NCI-H146 (cell line): ENCODE data around the gene NCOA5.
A peak's percentile ranks its signal among the peaks of the same experiment; 100 is the strongest.

Source experiments
- DNase-seq: peaks from one replicate; lab custom pipeline; 2025; lab: John Stamatoyannopoulos, UW

NCOA5 gene

DNA sequence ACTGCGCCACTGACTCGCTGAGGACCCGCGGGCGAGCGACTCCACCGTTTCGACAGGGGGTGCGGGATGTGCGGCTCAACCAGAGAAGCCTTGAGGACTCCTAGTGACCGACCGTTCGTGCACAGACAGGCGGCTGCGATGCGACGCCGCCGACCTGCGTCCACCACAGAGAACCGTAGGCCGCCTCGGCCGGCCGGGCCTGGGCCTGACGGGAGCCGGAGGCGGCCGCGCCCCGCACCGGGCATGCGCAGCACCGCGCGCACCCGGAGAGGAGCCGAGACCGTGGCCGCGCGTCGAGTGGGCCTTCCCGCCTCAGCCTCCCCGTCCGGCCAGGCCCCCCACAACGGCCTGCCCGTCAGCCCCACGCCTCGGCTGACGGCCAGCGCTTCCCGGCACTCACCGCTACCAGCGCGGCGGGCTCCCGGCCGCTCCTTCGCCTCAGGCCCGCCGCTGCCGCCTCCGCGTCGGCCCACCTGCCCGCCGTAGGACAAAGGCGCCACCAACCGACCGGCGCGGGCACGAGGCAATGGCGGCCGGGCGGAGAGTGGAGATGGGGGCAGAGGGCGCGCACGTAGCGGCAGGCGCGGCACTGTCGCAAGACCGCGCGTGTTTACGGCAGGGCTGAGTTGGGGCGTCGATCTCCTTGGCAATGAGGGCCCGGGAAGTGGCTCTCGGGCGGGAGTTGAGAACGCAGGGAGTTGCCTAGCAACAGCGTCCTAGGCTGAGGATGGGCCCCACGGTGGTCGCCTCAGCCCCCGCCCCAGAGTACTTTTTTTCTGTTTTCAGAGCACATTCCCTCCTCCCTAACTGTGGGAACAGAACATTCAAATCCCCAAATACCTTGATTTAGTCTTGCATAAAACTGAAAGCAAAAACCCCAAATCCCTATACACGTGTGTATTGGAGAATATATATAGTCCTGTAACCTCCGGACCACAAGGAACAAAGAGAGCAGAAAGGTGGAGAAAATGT, at the start of gene NCOA5:
Gene NCOA5, minus strand, starts transcription at position 546 of the 972 bp plus-strand sequence. CDS start 10,538 bp downstream, outside the sequence.
- peak; percentile 98 for DNase-seq

DNA sequence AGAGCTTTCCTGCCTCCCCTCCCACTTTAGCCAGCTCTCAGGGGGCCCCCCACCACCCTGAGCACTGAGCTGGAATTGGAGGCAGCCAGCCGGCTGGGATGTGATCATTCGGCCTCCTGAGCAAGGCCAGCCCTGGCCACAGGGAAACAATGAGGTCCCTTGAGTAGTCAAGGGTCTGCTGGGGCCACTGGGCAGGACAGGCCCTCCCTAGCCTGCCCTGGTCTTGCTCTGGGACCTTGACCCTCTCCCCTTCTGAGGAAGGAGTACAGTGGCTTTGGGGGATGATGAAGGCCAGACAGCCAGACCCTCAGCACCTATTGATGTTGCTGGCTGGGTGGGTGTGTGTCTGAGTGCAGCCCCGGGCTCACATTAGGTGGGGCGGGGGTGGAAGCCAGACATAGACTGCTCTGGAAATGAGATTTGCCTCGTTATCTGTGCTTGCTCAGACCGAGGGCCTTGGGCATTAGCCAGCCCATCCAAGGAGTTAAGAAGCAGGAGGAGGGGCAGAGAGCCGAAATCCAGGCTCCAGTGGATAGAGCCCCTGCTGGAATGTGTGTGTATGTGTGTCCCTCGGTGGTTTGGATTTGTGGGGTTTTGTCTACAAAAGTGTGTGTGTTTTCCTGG, 49.6 kb upstream of the NCOA5 start:
- no peak for DNase-seq

DNA sequence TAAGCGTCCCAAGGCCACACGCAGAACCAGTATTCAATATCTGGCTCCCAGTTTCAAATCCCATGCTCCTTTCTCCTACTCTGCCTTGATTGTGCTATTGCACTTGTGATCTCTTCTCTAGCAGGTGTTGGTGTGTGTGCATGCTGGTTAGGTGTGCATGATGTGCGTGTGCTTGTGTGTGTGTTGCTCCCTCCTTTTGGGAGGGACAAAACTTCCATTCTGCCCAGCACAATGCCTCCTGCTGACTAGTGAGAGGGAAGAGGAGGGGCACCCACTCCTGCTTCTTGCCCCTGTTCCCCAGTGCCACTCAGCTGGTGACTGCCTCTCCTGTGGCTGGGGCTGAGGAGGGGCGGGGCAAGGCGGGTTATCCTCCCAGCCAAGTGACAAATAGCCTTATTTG, 48.1 kb upstream of the NCOA5 start:
- DNase-seq, result no peak

DNA sequence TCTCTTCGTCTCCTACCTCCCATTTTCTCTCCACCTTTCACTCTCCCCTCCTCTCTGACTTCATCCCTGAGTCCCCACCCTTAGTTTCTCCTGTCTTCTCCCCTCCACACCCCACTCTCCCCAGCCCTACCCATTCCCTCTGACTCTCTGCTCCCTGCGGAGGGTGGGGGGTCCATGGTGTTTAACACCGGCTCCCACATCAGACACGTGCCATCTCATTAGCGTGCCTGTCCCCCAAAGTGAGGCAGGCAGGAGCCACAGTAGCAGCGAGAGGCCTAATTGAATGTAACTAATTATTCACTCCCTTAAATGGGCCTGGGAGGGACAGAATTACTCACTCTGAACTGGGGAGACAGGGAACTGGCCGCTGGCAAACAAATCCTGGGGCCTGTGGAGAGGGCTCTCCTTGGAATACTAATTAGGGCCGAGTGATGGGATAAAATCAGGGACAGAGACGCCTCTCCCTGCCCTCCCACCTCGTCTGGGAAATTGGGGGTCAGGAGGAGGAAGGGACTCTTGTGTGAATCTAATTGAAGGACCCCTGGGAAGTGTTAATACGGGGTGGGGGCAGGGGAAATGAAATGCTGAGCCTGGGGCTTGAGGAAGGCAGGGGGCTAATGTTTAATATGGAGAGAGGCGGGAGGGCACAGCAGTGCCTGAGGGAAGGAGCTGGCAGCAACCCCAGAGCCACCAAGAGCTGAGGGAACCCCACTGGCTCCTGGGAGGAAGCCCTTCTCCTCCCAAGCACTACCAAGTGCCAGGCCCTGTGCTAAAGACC, 46.3 kb upstream of the NCOA5 start:
- DNase-seq, result peak; percentile 46

DNA sequence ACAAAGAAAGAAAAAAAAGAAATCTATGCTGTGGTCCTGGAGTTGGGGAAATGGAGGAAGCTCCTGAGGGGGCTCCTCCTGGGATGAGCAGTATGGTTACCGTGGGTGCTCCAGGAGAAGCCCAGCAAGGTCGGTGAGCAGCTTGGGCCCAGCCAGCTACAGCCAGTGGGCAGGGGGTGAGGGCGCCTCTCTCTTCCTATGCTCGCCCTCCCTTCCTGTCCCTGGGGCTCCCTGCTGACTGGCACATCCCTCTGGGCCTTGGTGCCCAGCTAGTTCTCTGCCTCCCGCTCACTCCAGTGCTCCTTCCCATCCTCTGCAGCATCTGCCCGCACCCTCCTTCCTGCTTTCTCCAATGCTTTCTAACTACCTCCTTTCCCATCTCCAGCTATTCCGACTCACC, 45.0 kb upstream of the NCOA5 start:
- DNase-seq, result no peak

DNA sequence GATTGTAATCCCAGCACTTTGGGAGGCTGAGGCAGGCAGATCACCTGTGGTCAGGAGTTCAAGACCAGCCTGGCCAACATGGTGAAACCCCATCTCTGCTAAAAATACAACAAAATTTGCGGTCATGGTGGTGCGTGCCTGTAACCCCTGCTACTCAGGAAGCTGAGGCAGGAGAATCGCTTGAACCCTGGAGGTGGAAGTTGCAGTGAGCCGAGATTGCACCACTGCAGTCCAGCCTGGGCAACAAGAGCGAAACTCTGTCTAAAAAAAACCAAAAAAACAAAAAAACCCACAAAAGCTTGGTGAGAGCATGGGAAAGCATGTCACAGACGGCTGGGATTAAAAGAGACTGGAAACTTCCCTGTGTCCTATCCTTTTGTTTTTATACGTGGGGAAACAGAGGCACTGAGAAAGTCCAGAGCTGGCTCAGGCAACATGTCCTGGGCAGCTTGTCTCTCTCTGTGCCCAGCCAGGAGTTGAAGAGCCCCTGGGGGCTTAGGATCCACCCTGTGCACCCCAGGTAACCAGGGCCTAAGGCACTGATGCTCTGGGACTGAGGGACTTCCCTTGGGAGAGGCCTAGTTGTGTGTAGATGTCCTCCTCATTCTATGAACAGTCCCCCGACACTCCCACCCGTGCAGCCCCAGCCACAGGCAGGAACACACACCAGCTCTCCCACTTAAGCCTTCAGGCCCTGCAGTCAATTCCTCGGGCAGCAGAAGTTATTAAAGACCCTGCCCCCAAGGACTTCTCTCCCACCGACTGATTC, 44.3 kb upstream of the NCOA5 start:
- no peak for DNase-seq

DNA sequence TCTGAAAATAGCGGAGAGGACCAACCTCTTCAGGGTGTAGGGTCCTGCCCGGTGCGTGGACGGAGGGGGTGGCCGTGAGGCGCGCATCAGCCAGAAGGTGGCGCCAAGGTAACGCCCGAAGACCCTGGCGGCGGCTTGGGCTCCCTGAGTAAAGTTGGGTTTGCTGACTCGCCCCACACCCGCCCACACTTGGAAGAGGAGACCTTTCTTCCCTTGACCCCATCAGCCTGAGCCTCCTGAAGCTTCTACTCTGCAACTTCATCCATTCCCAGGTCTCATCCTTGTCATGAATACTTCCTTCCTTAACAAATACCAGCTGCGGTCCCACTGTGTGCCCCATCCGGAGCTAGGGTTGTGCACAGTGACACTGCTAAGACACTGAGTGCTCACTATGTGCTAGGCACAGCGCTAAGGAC, 43.0 kb upstream of the NCOA5 start:
- peak; percentile 72 for DNase-seq

DNA sequence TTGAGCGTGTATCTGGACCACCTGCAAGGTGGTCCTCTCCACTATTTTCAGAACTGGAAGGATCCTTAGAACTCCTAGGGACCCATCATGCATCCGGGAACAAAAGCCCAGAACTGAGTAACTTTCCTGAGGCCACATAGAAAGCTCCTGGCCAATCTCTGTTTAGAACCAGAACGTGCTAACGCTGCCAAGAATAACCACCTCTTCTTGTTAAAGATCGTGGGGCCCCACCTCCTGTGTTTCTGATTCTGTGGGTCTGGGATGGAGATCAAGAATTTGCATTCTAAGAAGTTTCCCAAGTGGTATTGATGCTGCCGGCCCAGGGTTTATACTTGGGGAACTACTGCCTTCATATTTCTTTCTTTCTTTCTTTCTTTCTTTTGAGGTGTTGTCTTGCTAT, 41.6 kb upstream of the NCOA5 start:
- no peak for DNase-seq

DNA sequence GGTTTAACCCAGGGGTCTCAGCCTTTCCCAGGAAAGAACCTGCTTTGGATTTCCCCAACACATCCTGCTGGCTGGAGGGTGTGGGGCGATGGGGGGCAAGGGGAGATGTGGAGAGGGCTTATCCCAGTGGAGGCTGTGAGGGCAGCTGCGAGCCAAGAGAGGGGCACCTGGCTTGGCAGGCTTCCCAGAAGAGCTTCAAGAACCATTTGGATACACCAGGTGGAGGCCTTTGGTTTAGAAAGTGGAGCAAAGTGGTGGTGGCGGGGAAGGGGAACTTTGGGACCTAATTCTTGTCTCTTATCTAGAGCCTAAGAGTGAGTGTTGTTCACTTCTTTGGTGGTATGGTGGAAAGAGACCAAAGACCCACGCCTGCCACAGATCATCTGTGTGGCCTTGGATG, 40.8 kb upstream of the NCOA5 start:
- DNase-seq, result peak; percentile 47

DNA sequence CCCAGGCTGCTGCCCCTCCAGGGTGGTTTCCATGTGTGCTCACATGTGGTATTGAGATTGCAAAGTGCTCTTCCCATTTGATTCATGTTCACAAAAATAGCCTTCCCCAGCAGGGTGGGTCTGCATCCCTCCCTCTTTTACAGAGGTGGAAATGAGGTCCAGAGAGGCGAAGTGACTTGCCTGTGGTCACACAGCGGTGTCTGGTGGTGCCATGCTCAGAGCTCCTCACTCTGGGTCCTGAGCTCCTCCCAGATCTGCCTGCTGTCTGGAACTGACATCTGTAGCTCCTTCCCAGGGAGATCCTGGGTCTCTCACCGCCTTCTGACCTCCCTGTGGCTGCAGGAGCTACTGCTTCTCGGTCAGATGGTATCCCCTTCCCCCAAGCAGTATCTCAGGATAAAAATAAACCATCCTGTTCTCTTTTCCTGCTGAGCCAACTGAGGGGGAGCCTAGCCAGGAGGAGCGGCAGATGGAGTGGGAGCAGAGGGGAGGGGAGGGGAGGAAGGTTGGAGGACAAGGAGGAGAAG, 40.3 kb upstream of the NCOA5 start:
- no peak for DNase-seq

DNA sequence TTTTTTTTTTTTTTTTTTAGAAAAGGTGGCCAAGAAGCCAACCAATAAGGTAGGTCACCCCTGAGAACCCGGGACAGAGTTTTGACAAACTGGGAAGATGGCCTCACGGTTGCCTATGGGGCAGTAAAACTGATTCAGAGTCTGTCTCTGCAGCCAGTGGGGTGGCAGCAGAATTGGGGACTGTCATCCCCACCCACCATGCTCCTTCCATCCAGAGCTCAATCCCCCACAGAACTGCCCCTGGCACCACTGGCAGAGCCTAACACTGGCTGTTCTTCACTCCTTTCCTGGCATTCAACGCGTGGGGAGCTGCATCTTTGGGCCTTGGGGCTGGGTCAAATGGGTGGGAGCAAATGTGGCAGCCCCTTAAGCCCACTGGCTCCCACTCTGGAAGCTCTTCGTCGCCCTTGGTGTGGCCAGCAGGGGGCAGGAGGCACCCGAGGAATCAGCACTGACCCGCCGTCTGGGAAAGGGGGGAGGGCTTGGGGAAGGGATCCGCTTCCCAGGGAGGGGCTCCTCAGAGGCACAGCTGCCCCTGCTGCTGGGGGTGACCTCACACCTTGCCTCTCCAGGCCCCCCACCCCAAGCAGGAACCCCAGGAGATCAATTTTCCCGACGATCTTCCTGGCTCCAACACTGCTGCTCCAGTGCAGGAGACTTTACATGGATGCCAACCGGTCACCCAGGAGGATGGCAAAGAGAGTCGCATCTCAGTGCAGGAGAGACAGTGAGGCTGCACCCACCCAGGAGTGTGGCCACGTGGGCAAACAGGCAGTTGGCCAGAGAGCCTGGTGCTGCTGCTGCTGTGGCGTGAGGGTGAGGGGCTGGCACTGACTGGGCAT, 38.8 kb upstream of the NCOA5 start:
- peak; percentile 48 for DNase-seq

DNA sequence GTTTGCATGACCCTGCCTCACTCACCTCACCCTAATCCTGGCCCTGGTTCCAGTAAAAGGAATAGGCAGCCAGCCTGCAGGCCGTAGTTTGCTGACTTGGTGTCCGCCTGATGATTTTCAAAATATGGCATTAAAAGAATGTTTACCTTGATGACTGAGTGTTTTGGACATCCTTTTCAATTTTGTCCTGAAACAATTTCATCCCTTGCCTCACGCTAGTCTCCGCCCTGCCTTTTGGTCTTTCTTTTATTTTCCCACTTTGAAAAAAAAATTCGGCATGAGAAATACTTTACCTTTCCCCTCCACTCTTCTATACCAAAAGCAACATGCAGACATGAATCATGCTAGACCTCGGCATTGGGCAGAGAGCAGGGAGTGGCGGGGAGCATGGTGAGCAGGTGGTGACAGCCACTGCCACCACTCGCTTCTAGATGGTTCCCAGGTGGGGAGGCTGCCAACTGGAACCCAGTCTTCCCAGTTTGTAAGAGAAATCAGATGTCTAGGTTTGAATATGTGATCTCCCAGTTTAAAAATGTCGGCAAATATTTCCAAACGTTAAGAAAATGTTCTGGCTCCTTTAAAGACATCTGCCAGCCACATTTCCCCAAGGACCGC, 37.7 kb upstream of the NCOA5 start:
- no peak for DNase-seq

DNA sequence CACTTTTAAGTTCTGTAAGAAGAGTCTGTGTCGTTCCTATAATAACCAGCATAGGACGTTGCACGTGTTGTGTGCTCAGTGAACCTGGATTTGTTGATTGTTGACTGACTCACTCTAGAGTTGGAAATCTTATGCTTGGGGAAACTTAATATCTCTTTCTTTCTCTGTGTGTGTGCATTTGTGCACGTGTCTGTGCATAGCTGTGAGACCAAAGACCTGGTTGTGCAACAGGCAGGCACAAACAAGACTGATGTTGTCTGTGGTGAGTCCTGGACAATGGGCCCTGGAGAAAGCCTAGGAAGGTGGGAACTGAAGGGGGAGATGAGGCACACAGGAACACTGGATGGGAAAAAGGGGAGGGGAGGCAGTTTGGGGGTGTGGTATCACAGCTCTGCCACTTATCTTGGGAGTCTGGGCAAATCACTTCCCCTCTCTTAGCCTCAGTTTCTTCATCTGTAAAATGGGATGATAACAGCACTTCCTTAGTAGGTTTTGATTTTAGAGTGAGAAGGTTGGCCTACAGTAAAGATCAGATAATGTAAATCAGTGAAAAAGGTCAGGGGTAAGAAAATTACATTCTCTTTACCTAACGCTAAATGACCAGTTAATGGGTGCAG, 36.8 kb upstream of the NCOA5 start:
- DNase-seq, result no peak

DNA sequence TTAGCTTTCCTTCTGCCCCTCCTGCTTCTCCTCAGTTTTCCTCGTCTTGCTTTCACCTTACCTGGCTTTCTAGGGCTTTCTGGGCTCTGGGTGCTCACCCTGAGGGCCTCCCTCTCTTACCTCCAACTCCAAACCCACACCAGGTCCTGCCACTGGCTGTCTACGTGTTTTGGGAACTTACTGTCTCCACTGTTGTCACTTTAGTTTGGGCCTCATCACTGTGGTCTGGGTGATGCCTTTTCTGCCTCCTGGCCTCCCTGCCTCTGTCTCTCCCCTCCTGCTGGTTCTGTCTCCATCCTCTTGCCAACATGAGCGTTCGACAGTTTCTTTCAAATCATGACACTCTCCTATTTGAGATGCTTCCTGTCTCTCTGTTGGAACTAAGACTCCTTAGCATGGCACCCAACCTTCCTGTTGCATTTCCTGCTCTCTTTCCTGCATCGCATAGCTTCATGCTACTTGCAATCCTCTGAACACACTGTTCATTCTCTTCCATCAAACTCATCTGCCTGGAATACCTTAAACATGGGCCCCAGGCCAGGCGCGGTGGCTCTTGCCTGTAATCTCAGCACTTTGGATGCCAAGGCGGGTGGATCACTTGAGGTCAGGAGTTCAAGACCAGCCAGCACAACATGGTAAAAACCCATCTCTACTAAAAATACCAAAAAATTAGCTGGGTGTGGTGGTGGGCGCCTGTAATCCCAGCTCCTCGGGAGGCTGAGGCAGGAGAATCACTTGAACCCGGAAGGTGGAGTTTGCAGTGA, 33.9 kb upstream of the NCOA5 start:
- no peak for DNase-seq

DNA sequence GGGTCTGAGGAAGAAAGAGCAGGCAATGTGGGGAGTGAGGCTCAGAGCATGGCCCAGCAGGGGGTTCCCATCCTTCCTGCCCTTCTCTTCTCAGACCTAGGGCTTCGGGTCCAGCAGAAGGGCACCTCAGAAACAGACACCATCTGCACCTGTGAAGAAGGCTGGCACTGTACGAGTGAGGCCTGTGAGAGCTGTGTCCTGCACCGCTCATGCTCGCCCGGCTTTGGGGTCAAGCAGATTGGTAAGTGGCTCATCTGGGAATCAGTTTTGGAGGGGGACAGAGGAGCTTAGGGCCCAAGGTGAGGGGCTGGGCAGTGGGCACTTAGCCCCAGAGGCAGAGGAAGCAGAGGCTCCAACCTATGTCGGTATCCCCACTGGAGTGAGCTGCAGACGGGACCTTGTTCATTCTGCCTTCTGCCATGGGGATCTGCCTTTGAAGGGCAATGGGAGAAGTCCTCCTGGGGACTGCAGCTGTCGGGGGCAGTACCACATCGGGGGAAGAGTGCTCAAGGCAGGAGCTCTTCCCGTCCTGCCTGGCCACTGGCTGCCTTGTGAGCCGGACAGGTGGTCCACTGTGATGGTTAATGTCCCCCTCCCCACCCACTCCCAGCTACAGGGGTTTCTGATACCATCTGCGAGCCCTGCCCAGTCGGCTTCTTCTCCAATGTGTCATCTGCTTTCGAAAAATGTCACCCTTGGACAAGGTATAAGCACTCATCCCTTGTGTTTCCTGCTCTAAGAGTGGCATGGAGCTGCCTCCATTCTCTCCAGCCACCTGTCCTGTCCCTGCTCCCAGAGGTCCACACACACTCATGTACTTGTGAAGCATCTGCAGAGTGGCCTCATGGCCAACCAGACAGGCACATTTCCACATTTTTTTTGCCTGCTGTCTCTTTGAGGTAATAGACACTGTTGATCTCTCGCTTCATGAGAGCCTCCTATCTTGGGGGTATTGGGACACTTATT, 33.0 kb upstream of the NCOA5 start:
- no peak for DNase-seq

DNA sequence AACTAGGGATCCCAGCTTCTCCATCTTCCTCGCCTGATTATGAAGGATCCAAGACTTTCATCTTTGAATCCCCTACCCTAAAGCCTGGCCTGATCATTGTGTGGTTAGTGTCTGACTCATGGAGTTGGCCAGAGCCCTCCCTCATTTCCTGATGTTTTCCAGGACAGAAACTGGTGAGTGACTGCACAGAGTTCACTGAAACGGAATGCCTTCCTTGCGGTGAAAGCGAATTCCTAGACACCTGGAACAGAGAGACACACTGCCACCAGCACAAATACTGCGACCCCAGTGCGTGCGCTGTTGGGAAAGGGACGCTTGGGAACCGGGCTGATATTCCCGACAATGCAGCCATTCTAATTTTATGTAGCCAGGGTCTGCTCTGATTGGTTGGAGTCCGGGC, 32.3 kb upstream of the NCOA5 start:
- DNase-seq, result no peak

DNA sequence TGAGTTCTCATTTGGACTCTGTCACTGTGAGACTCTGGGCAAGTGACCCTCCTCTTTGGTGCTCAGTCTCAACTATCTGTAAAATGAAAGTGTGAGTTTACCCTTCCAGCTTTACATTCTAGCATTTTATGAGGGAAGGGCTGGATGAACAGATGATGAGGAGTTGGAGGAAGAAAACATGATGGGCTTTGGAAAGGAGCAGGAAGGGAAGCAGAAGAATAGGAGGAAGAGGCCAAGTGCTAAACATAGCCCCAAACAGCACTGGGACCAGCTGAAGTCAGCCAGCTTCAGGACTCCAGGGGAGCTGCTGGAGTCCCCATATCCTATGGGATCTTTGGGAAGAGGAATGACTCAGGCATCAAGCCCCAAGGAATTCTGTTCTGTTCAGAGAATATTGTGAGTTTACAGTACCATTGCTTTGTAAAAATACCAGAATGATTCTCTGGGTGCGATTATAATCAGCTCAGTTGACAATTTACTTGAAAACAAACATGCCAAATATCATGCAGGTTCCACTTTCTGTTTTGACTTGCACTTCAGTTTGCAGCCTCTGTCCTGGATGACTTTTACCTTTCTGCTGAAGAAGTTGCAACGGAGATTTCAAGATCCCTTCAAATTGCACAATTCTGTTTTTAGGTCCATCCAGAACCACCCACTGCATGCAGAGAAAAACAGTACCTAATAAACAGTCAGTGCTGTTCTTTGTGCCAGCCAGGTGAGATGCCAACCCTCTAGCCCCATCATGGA, 31.6 kb upstream of the NCOA5 start:
- DNase-seq, result no peak
